Effector memory CD8-positive, alpha-beta T cell (primary cell): Measurements from ENCODE around the gene DNAJC2.

ENCODE experiments used
- ATAC-seq: fragments of 150-1000 bp; cut with Tn5 transposase; replicated peaks from 2 replicates; pipeline ENCODE4 v1.10.0; 2021; ENCODE audit warnings: mild to moderate bottlenecking, moderate library complexity
- DNase-seq, 3 experiments: peaks; one replicate each; pipeline ENCODE4 v3.0.0; 2021
- H3K27ac Mint-ChIP-seq, 2 donors: one replicate each; pipeline ENCODE4 v1.8.0; 2022; ENCODE audit warnings: mild to moderate bottlenecking in 2 of 2, mixed read lengths in 2 of 2, moderate library complexity in 2 of 2
- H3K27me3 Mint-ChIP-seq, 2 donors: one replicate each; pipeline ENCODE4 v1.8.0; 2022; ENCODE audit warnings: mixed read lengths in 2 of 2
- H3K36me3 Mint-ChIP-seq: one replicate; pipeline ENCODE4 v1.8.0; 2022; ENCODE audit warnings: mild to moderate bottlenecking, moderate library complexity, mixed read lengths; ENCODE audit not compliant: insufficient read depth
- H3K4me1 Mint-ChIP-seq, 2 donors: one replicate each; pipeline ENCODE4 v1.8.0; 2022; ENCODE audit warnings: low read depth in 2 of 2, mixed read lengths in 2 of 2
- H3K4me3 Mint-ChIP-seq, 2 donors: one replicate each; pipeline ENCODE4 v1.8.0; 2022; ENCODE audit warnings: mild to moderate bottlenecking in 2 of 2, mixed read lengths in 2 of 2, moderate library complexity in 2 of 2
- H3K9me3 Mint-ChIP-seq, 2 donors: one replicate each; pipeline ENCODE4 v1.8.0; 2022; ENCODE audit warnings: mixed read lengths in 2 of 2
- total RNA-seq, 9 experiments: gene quantifications; one replicate each; lab custom pipeline; 2026; lab: John Stamatoyannopoulos, UW

DNAJC2 gene
- 58.8 to 165 (median 93.4) reads per million in 9 experiments for total RNA-seq

GRCh38 chr7:103344453-103345149 lies at the start of gene DNAJC2:
TSS of gene DNAJC2 (minus strand) at chr7:103344767. CDS start at chr7:103344622, 145 bp downstream.
- Mint-ChIP-seq H3K27me3 (no peaks in the 10 kb centered on the region), H3K36me3 (peaks cover 35% of the 10 kb centered on the region), H3K9me3 (no peaks in the 10 kb centered on the region), H3K27ac (peak within 1 kb of the TSS; percentile 98 to 99), H3K4me1 (peaks cover 31 to 55% of the 10 kb centered on the region in 2 donors), H3K4me3 (peak within 1 kb of the TSS; percentile 99)
- ATAC-seq, result peak; percentile 90
- DNase-seq, result peak; percentile 79 to 81 (median 81)

DNA sequence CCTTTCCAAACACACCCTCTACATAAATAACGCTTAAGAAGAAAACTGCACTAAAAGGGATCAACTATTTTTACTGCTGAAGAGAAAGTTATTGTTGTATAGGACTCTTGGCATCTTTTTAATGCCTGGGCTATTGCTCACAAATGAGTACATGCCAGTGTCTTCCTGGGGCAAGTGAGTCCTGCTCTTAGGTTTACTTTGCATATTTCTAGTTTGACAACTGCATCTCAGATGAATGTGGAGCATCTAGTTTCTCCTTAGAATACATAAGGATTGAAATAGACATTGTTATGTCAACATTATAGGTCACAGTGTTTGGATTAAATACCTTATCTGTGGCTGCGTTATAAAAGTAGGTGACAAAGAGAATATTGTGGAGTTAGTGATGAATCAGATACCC lies 47.4 kb upstream of the DNAJC2 start:
- H3K9me3 Mint-ChIP-seq, result no peaks in the 10 kb centered on the region
- H3K4me1 Mint-ChIP-seq, result no peaks in the 10 kb centered on the region
- H3K27ac Mint-ChIP-seq, result no peak overlapping the region
- peaks cover 2% of the 10 kb centered on the region for H3K36me3 Mint-ChIP-seq
- ATAC-seq (no peak), DNase-seq (no peak)
- peaks cover 34 to 56% of the 10 kb centered on the region in 2 donors for H3K27me3 Mint-ChIP-seq
- no peak overlapping the region for H3K4me3 Mint-ChIP-seq

DNA sequence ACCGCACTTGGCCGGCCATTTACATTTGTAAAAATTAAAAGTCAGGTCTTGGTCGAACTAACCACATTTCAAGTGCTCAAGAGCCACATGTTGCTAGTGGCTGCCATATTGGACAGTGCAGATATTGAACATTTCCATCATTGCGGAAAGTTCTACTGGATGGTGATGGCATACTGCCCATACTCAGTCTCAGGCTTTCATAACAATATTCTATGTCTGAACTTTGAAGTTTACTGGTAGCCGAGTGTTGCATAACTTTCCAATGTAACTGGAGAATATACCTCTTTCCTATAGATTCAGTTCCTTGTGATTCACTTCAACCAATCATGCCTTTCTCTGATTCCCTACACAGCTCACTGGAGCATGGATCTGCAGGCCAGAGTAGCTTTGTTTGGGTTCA lies 46.6 kb upstream of the DNAJC2 start:
- no peak overlapping the region for H3K27ac Mint-ChIP-seq
- H3K4me3 Mint-ChIP-seq, result no peak overlapping the region
- peaks cover 28 to 56% of the 10 kb centered on the region in 2 donors for H3K27me3 Mint-ChIP-seq
- peaks cover 2% of the 10 kb centered on the region for H3K36me3 Mint-ChIP-seq
- H3K9me3 Mint-ChIP-seq, result no peaks in the 10 kb centered on the region
- H3K4me1 Mint-ChIP-seq, result no peaks in the 10 kb centered on the region
- ATAC-seq (no peak), DNase-seq (no peak)

DNA sequence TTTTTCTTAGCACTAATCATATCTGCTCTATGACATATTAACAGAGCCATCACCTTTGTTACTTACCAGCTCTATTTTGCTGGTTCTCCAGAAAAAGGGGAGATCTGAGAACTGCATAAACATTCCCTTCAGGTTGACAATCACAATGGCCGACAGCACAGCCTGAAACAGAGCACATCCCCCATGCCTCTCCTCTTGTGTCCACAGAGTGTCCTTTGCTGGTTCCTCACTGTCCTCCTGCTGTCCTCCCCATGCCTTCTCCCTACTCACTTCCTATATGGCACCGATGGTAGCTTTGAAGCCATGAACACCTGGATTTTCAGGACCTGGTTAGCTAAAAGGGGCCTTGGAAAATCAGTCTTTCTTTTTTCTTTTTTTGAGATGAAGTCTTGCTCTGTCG lies 44.7 kb upstream of the DNAJC2 start:
- ATAC-seq, result no peak
- DNase-seq, result no peak
- H3K27ac Mint-ChIP-seq, result no peak overlapping the region
- H3K36me3 Mint-ChIP-seq, result peaks cover 2% of the 10 kb centered on the region
- no peaks in the 10 kb centered on the region for H3K4me1 Mint-ChIP-seq
- no peaks in the 10 kb centered on the region for H3K9me3 Mint-ChIP-seq
- peaks cover 22 to 41% of the 10 kb centered on the region in 2 donors for H3K27me3 Mint-ChIP-seq
- H3K4me3 Mint-ChIP-seq, result no peak overlapping the region

GRCh38 chr7:103388469-103389140 lies 44.0 kb upstream of the DNAJC2 start:
- Mint-ChIP-seq H3K27ac (no peak overlapping the region), H3K4me1 (no peaks in the 10 kb centered on the region), H3K9me3 (no peaks in the 10 kb centered on the region), H3K27me3 (peaks cover 22 to 41% of the 10 kb centered on the region in 2 donors), H3K4me3 (no peak overlapping the region), H3K36me3 (peaks cover 2% of the 10 kb centered on the region)
- no peak for ATAC-seq
- no peak for DNase-seq

DNA sequence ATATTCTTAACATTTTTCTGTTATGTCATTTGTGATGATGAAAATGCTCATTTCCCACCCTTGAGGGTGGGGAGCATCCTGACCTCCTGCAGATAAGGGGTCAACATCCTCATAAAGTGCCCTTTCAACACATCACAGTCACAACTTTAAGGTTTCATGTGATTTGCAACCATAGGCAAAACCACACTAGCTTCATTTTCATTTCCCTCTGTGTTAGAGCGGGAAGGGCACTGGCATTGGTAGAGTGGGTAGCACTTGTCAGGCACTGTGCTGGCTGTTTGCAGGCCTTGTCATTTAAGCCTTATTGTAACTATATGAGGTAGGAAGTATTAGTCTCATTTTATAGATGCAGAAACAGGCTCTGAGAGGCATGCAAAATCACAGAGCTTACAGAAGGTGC lies 42.7 kb upstream of the DNAJC2 start:
- ATAC-seq, result no peak
- peaks cover 22 to 32% of the 10 kb centered on the region in 2 donors for H3K27me3 Mint-ChIP-seq
- no peaks in the 10 kb centered on the region for H3K4me1 Mint-ChIP-seq

GRCh38 chr7:103382032-103382402 lies 37.5 kb upstream of the DNAJC2 start:
- Mint-ChIP-seq H3K27ac (no peak overlapping the region), H3K4me1 (no peaks in the 10 kb centered on the region), H3K4me3 (no peak overlapping the region)

More for the DNA sequence above, 42.7 kb upstream of the DNAJC2 start:
- DNase-seq, result no peak
- peaks cover 2% of the 10 kb centered on the region for H3K36me3 Mint-ChIP-seq
- H3K4me3 Mint-ChIP-seq, result no peak overlapping the region
- no peaks in the 10 kb centered on the region for H3K9me3 Mint-ChIP-seq
- H3K27ac Mint-ChIP-seq, result no peak overlapping the region

GRCh38 chr7:103381280-103382031 lies 36.9 kb upstream of the DNAJC2 start:
- Mint-ChIP-seq H3K9me3 (no peaks in the 10 kb centered on the region), H3K27ac (no peak overlapping the region), H3K4me1 (no peaks in the 10 kb centered on the region), H3K4me3 (no peak overlapping the region), H3K36me3 (no peaks in the 10 kb centered on the region), H3K27me3 (peaks cover 0 to 11% of the 10 kb centered on the region in 2 donors)
- no peak for DNase-seq
- ATAC-seq, result no peak

More at GRCh38 chr7:103382032-103382402, 37.5 kb upstream of the DNAJC2 start:
- Mint-ChIP-seq H3K36me3 (no peaks in the 10 kb centered on the region), H3K27me3 (peaks cover 0 to 11% of the 10 kb centered on the region in 2 donors), H3K9me3 (no peaks in the 10 kb centered on the region)
- DNase-seq (no peak), ATAC-seq (no peak)

- H3K27ac Mint-ChIP-seq, result no peak overlapping the region
- no peak overlapping the region for H3K4me3 Mint-ChIP-seq
- H3K27me3 Mint-ChIP-seq, result peaks cover 0 to 11% of the 10 kb centered on the region in 2 donors
- H3K36me3 Mint-ChIP-seq, result no peaks in the 10 kb centered on the region
- no peak for DNase-seq
- H3K9me3 Mint-ChIP-seq, result no peaks in the 10 kb centered on the region
- no peak for ATAC-seq
- no peaks in the 10 kb centered on the region for H3K4me1 Mint-ChIP-seq
Observed at GRCh38 chr7:103380395-103381191, 36.0 kb upstream of the DNAJC2 start.

GRCh38 chr7:103379270-103379975 lies 34.9 kb upstream of the DNAJC2 start:
- no peaks in the 10 kb centered on the region for H3K36me3 Mint-ChIP-seq
- peaks cover 0 to 11% of the 10 kb centered on the region in 2 donors for H3K27me3 Mint-ChIP-seq
- ATAC-seq, result no peak
- H3K9me3 Mint-ChIP-seq, result no peaks in the 10 kb centered on the region
- H3K4me3 Mint-ChIP-seq, result no peak overlapping the region
- H3K4me1 Mint-ChIP-seq, result no peaks in the 10 kb centered on the region
- no peak for DNase-seq
- H3K27ac Mint-ChIP-seq, result no peak overlapping the region

DNA sequence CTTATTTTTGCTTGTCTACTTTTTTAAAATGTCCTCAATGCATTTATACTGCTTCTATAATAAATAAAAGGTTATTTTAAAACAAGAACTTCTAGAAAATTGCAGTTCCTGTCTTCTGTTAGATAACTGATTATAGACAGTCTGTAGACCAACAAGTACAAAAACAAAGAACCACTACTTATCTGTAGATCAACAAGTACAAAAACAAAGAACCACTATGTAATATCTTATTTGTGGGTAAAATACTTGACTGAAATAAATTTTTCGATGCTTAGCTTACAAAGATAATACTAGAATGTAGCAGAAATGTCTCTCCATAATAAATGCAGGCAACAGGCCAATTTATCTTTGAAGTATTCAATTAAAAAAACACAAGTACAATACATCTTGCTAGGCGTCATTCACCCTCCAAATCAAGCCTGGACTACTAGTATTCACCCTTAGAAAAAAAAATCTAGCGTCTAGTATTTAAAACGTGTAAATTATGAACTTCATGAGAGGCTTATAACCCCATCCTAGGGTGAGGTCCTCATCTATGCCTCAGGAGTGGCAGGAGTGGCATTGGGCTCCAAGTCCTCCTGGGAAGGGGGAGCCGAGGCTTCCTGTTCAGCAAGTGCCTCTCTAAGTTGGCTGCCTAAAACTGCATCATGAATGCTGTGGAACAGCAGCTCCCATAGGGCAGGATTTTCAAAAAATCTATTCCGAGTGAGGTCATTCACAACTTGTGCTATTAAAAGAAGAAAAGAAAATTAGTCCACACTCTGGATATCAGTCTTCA lies 29.5 kb upstream of the DNAJC2 start:
- no peak overlapping the region for H3K27ac Mint-ChIP-seq
- DNase-seq (no peak), ATAC-seq (no peak)
- H3K4me1 Mint-ChIP-seq, result no peaks in the 10 kb centered on the region
- H3K9me3 Mint-ChIP-seq, result no peaks in the 10 kb centered on the region
- peaks cover 0 to 7% of the 10 kb centered on the region in 2 donors for H3K27me3 Mint-ChIP-seq
- peaks cover 10% of the 10 kb centered on the region for H3K36me3 Mint-ChIP-seq
- no peak overlapping the region for H3K4me3 Mint-ChIP-seq

DNA sequence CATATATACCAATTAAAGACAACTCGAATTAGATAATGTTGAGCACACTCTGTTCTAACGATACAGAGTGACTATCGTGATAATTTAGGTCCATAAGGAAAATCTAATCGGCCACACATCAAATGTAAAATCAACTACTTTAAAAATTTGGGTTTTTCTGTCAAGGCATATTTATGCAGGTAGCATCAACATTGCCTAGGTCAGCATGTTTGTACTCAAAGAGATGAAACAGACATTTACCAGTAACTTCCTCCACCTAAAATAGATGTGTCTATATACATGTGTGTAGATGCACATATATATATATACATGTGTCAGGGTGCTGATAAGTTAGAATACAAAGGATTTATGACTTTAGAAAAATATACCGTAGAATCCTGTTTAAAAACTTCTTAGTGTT lies 24.9 kb upstream of the DNAJC2 start:
- no peaks in the 10 kb centered on the region for H3K4me1 Mint-ChIP-seq
- DNase-seq (no peak), ATAC-seq (no peak)
- no peaks in the 10 kb centered on the region for H3K27me3 Mint-ChIP-seq
- no peak overlapping the region for H3K4me3 Mint-ChIP-seq
- no peaks in the 10 kb centered on the region for H3K9me3 Mint-ChIP-seq
- peaks cover 57% of the 10 kb centered on the region for H3K36me3 Mint-ChIP-seq
- no peak overlapping the region for H3K27ac Mint-ChIP-seq
